Common myeloid progenitor, CD34-positive (primary cell): ENCODE data around the gene SPNS2.

Experiments
- CTCF ChIA-PET: fragments of 350-600 bp; sonication (Branson Sonifier 250); formaldehyde crosslinking; loops from one replicate; lab custom pipeline; 2021; ENCODE audit warnings: antibody characterized with exemption; lab: Charles Lee
- POLR2A ChIA-PET: fragments of 350-600 bp; sonication (Branson Sonifier 250); formaldehyde crosslinking; loops from one replicate; lab custom pipeline; 2021; ENCODE audit warnings: antibody characterized with exemption; lab: Charles Lee
- DNase-seq, 3 donors: peaks; one replicate each; pipeline versions ENCODE4 v3.0.0 to v3.0.0-alpha.2; 2013
- H3K27ac ChIP-seq, 2 experiments: 1 replicate in 1 of 2; 2 replicates in 1 of 2; pipeline ENCODE4 v1.7.0; 2013; ENCODE audit warnings: inconsistent platforms in 2 of 2, low read length in 2 of 2, mild to moderate bottlenecking in 2 of 2, low read depth in 1 of 2, moderate library complexity in 1 of 2; ENCODE audit not compliant: severe bottlenecking in 2 of 2, insufficient read depth in 1 of 2, poor library complexity in 1 of 2
- H3K27me3 ChIP-seq, 5 experiments: replicated peaks in 2 of 5; 1 replicate in 3 of 5; 2 replicates in 2 of 5; pipeline versions ENCODE4 v1.6.1 to v1.7.0; 2013; ENCODE audit warnings: low read length in 4 of 5, mild to moderate bottlenecking in 2 of 5, moderate library complexity in 2 of 5, inconsistent platforms in 1 of 5; ENCODE audit not compliant: insufficient read depth in 5 of 5, control insufficient read depth in 4 of 5
- H3K36me3 ChIP-seq, 4 experiments: 1 replicate in 2 of 4; 2 replicates in 2 of 4; pipeline versions ENCODE4 v1.6.1 to v1.7.0; 2013; ENCODE audit warnings: low read length in 3 of 4, control low read depth in 1 of 4, mild to moderate bottlenecking in 1 of 4; ENCODE audit not compliant: control insufficient read depth in 4 of 4, insufficient read depth in 4 of 4
- H3K4me1 ChIP-seq, 4 experiments: 1 replicate in 3 of 4; 2 replicates in 1 of 4; pipeline versions ENCODE4 v1.6.1 to v1.7.1; 2013; ENCODE audit warnings: low read length in 3 of 4, mild to moderate bottlenecking in 3 of 4, control low read depth in 1 of 4, inconsistent platforms in 1 of 4, moderate library complexity in 1 of 4; ENCODE audit not compliant: control insufficient read depth in 4 of 4, insufficient read depth in 4 of 4; ENCODE audit errors: control extremely low read depth in 1 of 4
- H3K4me3 ChIP-seq, 7 experiments: 1 replicate in 4 of 7; 2 replicates in 3 of 7; pipeline versions ENCODE4 v1.5.1 to v1.7.0; 2013; ENCODE audit warnings: mild to moderate bottlenecking in 7 of 7, low read length in 6 of 7, moderate library complexity in 6 of 7, inconsistent platforms in 2 of 7, low read depth in 2 of 7, control low read depth in 1 of 7; ENCODE audit not compliant: insufficient read depth in 4 of 7, control insufficient read depth in 1 of 7; ENCODE audit errors: extremely low read depth in 1 of 7
- H3K9me3 ChIP-seq, 5 experiments: 1 replicate in 4 of 5; 2 replicates in 1 of 5; pipeline versions ENCODE4 v1.6.1 to v1.7.1; 2013; ENCODE audit warnings: low read length in 4 of 5, mild to moderate bottlenecking in 2 of 5, inconsistent platforms in 1 of 5, low read depth in 1 of 5, moderate library complexity in 1 of 5; ENCODE audit not compliant: control insufficient read depth in 4 of 5, insufficient read depth in 2 of 5; ENCODE audit errors: control extremely low read depth in 1 of 5
- WGBS: methylation state at CpG from one replicate; pipeline ENCODE4 v1.1.5; 2013; ENCODE audit not compliant: insufficient coverage; 5-methylcytosine and 5-hydroxymethylcytosine counted together

SPNS2 gene

DNA sequence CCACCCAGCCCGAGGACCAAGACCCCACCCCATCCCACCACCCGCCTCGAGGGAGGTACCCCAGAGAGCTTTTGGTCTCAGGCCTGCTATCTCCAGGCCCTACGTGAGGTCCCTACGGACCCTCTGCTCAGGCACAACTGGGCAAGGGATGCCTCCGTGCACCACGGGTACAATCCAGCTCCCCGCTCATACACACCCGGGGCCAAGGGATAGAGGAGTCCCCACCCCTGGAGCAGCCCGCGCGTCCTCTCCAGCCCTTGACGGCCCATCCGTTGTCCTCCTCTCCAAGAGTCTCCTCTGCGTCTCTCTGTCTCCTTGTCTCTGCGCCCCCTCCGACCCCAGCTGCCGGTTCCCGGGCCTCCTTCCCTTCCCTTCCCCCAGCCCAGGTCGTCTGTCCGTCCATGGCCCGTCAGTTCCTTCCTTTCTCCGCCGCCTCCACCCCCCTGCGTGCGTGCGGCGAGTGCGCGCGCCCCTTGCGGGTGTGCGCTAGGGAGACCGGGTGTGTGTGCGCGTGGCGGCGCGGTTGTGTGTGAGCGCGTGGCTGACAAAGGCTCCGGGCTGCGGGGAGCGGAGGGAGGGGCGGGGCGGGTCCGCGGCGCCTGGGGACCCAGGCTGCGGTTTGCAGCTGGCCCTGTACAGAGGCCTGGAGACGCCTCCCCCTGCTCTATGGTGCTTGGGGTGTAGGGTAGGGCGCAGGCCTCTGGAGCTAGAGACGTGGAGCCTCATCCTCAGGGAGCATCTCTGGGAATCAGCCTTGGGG lies 930 bp downstream of the SPNS2 start:
- Histone ChIP-seq H3K36me3 (peaks cover 0 to 12% (median under 1%) of the 10 kb centered on the region in 4 experiments), H3K4me1 (peaks cover 7 to 64% (median 57%) of the 10 kb centered on the region in 4 experiments), H3K27me3 (no peaks in the 10 kb centered on the region), H3K4me3 (peak overlapping the region; percentile 50 to 89 (median 75)), H3K27ac (peak overlapping the region; percentile 75 to 78), H3K9me3 (no peaks in the 10 kb centered on the region)
- peak; percentile 71 to 90 (median 85) for DNase-seq
- 0% methylated on average over 41 of the region's 53 CpGs for WGBS
- ChIA-PET POLR2A (interaction anchor here (0.5 to 2.9 kb wide), 10 partner anchors 9 to 132 kb away, joined by 3 to 12 read pairs (median 4); partner anchors contain the start of gene SPNS3), CTCF (interaction anchor here (0.8 to 4.3 kb wide), 13 partner anchors 9 to 81 kb away, joined by 3 to 24 read pairs (median 7); partner anchors contain the start of gene SPNS3)

DNA sequence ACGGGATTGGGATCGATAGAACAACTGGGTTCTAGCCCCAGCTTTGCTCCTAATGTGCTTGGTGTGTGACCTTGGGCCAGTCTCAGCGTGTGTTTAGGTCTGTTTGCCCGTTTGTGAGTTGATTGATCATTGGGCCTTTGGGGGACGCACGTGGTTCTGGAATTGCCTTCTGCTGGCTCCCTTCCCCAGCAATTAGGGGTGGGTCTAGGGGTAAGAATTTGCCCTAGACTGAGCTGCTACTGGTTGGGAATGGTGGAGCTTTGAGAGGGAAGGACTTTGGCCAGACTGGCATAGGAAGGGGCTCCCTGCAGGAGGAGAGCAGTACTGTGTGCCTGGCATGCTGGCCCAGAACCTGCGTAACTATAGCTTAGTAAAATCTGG lies 1.5 kb downstream of the SPNS2 start:
- DNase-seq, result peak in 1 of 3 donors; percentile 42
- Histone ChIP-seq H3K9me3 (no peaks in the 10 kb centered on the region), H3K4me3 (peak overlapping the region; percentile 50 to 89 (median 75)), H3K4me1 (peaks cover 9 to 70% (median 63%) of the 10 kb centered on the region in 4 experiments), H3K36me3 (peaks cover 0 to 17% (median 3%) of the 10 kb centered on the region in 4 experiments), H3K27ac (peak overlapping the region; percentile 75 to 77), H3K27me3 (no peaks in the 10 kb centered on the region)
- WGBS, result 0% methylated on average over 6 of the region's 7 CpGs
- POLR2A ChIA-PET, result interaction anchor here (0.5 to 2.9 kb wide), 7 partner anchors 8 to 67 kb away, joined by 3 to 12 read pairs (median 4); partner anchors contain the start of gene SPNS3
- CTCF ChIA-PET, result interaction anchor here (0.8 to 4.3 kb wide), 14 partner anchors 9 to 137 kb away, joined by 3 to 24 read pairs (median 6); partner anchors contain the start of gene SPNS3

- ChIA-PET POLR2A (interaction anchor here (0.8 to 1.9 kb wide), 4 partner anchors 15 to 64 kb away, joined by 3 to 5 read pairs (median 4); no protein-coding TSS in a partner anchor), CTCF (interaction anchor here (0.6 to 4.3 kb wide), 11 partner anchors 8 to 81 kb away, joined by 3 to 24 read pairs (median 6); partner anchors contain the start of gene SPNS3)
- Histone ChIP-seq H3K4me3 (peak overlapping the region in 6 of 7 experiments; percentile 41 to 89 (median 78)), H3K27ac (peak overlapping the region; percentile 75 to 79), H3K9me3 (no peaks in the 10 kb centered on the region), H3K4me1 (peaks cover 9 to 82% (median 75%) of the 10 kb centered on the region in 4 experiments), H3K36me3 (peaks cover 0 to 19% (median 2%) of the 10 kb centered on the region in 4 experiments), H3K27me3 (no peaks in the 10 kb centered on the region)
- DNase-seq, result peak; percentile 83 to 93 (median 88)
- WGBS, result no CpG with 5 or more reads among the region's 3 CpGs
Observed at GRCh38 chr17:4501295-4501949, 2.7 kb downstream of the SPNS2 start.

DNA sequence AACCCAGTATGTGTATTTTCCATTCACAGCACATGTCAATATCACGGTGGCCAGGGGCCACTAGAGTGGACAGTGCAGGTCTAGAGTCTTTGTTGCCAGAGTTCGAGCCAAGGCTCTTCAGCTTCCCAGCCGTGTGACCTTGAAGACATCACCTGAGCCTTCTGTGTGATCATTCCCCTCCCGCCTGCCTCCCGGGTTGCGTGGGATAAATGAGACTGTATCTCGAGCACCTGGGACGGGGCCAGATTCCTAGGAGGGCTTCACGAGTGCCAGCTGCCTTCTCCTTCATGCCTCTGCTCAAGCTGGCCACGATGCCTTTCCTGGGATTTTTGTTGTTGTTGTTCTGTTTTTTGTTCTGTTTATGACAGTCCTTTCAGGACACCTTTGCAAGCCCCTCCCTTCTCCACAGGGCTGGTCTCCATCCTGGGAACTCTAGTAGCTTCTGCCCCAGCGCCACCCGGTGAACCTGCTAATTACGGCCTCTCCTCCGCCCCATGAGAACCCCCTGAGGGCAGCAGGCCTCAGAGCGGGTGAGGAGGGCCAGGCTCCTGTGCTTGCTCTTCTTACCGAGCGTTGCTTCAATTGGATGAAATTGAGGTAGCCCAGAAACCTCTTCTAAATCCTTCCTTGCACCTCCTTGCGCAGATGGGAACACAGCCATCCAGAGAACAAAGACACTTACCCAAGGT lies 3.9 kb downstream of the SPNS2 start:
- WGBS, result 97% methylated on average over 14 of the region's 18 CpGs
- POLR2A ChIA-PET, result interaction anchor here (0.7 kb wide), 1 partner anchor 82 kb away, joined by 3 read pairs; no protein-coding TSS in a partner anchor
- Histone ChIP-seq H3K9me3 (no peaks in the 10 kb centered on the region), H3K27ac (peak overlapping the region in 1 of 2 experiments; percentile 75), H3K27me3 (no peaks in the 10 kb centered on the region), H3K36me3 (peaks cover 0 to 19% (median 2%) of the 10 kb centered on the region in 4 experiments), H3K4me3 (peak overlapping the region in 1 of 7 experiments; percentile 10), H3K4me1 (peaks cover 9 to 94% (median 87%) of the 10 kb centered on the region in 4 experiments)
- no peak for DNase-seq
- CTCF ChIA-PET, result interaction anchor here (1.6 to 4.3 kb wide), 2 partner anchors 21 to 82 kb away, joined by 5 to 24 read pairs; no protein-coding TSS in a partner anchor

GRCh38 chr17:4503283-4504025 lies 4.8 kb downstream of the SPNS2 start:
- peaks cover 0 to 19% (median 2%) of the 10 kb centered on the region in 4 experiments for H3K36me3 ChIP-seq
- peak in 2 of 3 donors; percentile 74 to 75 for DNase-seq
- CTCF ChIA-PET, result interaction anchor here (0.6 to 1.6 kb wide), 6 partner anchors 16 to 88 kb away, joined by 3 to 5 read pairs (median 4); no protein-coding TSS in a partner anchor
- POLR2A ChIA-PET, result interaction anchor here (0.6 to 0.7 kb wide), 2 partner anchors 83 to 95 kb away, joined by 3 to 4 read pairs; no protein-coding TSS in a partner anchor
- H3K4me3 ChIP-seq, result peak overlapping the region in 2 of 7 experiments; percentile 10 to 47
- no peaks in the 10 kb centered on the region for H3K27me3 ChIP-seq
- H3K4me1 ChIP-seq, result peaks cover 9 to 95% (median 90%) of the 10 kb centered on the region in 4 experiments
- H3K9me3 ChIP-seq, result no peaks in the 10 kb centered on the region
- 80% methylated on average over 2 of the region's 4 CpGs for WGBS
- H3K27ac ChIP-seq, result peak overlapping the region; percentile 64 to 75
